NCI-H1417 (cell line): Measurements from ENCODE around the gene SLC25A45.
"Not testable (repeated sequence)": the region's sequence is repeated elsewhere in the genome, so short reads cannot be mapped to it uniquely, and the experiment has no call there.

Source experiments
- DNase-seq, 3 experiments: peaks; one replicate each; lab custom pipeline; 2025; lab: John Stamatoyannopoulos, UW

Gene SLC25A45

GRCh38 chr11:65421794-65422632, 39.6 kb upstream of the SLC25A45 start:
- DNase-seq, result peak; percentile 94 to 98 (median 97)

GRCh38 chr11:65420979-65421793, 38.7 kb upstream of the SLC25A45 start:
- DNase-seq, result peak; percentile 81 to 96 (median 90)

- no peak for DNase-seq
These were observed 38.1 kb upstream of the SLC25A45 start for GRCh38 chr11:65420506-65420905.

- peak in 2 of 3 experiments; percentile 45 to 80 for DNase-seq
These were observed 37.5 kb upstream of the SLC25A45 start for GRCh38 chr11:65419772-65420481.

- no peak for DNase-seq
These were observed 37.0 kb upstream of the SLC25A45 start for GRCh38 chr11:65419460-65419771.

GRCh38 chr11:65418681-65419459, 36.4 kb upstream of the SLC25A45 start:
- DNase-seq, result peak; percentile 88 to 98 (median 96)

- DNase-seq, result no peak
These were observed 35.9 kb upstream of the SLC25A45 start for GRCh38 chr11:65418431-65418680.

GRCh38 chr11:65417702-65418430, 35.4 kb upstream of the SLC25A45 start:
- DNase-seq, result peak in 1 of 3 experiments; percentile 61

GRCh38 chr11:65416841-65417701, 34.6 kb upstream of the SLC25A45 start:
- peak in 2 of 3 experiments; percentile 53 to 61 for DNase-seq

GRCh38 chr11:65416341-65416824, 33.9 kb upstream of the SLC25A45 start:
- peak; percentile 82 to 89 (median 83) for DNase-seq

- DNase-seq, result no peak
These were observed 33.3 kb upstream of the SLC25A45 start for GRCh38 chr11:65415499-65416340.

- DNase-seq, result no peak
These were observed 32.5 kb upstream of the SLC25A45 start for GRCh38 chr11:65414776-65415498.

GRCh38 chr11:65413077-65413664, 30.7 kb upstream of the SLC25A45 start:
- DNase-seq, result not testable (repeated sequence)

GRCh38 chr11:65412271-65413076, 30.0 kb upstream of the SLC25A45 start:
- DNase-seq, result no peak

- no peak for DNase-seq
These were observed 29.2 kb upstream of the SLC25A45 start for GRCh38 chr11:65411681-65412070.

GRCh38 chr11:65410936-65411680, 28.7 kb upstream of the SLC25A45 start:
- DNase-seq, result no peak
